Right atrium auricular region (tissue), 2 donors: ENCODE measurements around the gene JMJD7. TPM values are rescaled to one million over a fixed set of nuclear protein-coding genes. Genes with fewer than 3 reads are reported as not detected.
A peak's percentile ranks its signal among the peaks of the same experiment; 100 is the strongest.

Experiments
- DNase-seq: peaks from one replicate; pipeline ENCODE4 v3.0.0-alpha.2; 2019; ENCODE audit warnings: low spot score
- H3K27ac ChIP-seq, 2 donors: fragments of 200-600 bp; sonication (generic); 1 replicate in 1 of 2; 2 replicates in 1 of 2; pipeline ENCODE4 v1.5.1; 2016 to 2019
- H3K27me3 ChIP-seq, 2 donors: fragments of 200-600 bp; sonication (generic); one replicate each; pipeline versions ENCODE4 v1.5.1 to v1.6.0; 2017 to 2019
- H3K36me3 ChIP-seq: fragments of 200-600 bp; sonication (generic); one replicate; pipeline ENCODE4 v1.5.1; 2016
- H3K4me1 ChIP-seq, 2 donors: fragments of 200-600 bp; sonication (generic); one replicate each; pipeline versions ENCODE4 v1.5.1 to v1.6.0; 2017 to 2019
- H3K4me3 ChIP-seq, 2 donors: fragments of 200-600 bp; sonication (generic); 1 replicate in 1 of 2; 2 replicates in 1 of 2; pipeline ENCODE4 v1.5.1; 2017 to 2019; ENCODE audit warnings: mild to moderate bottlenecking in 1 of 2, moderate library complexity in 1 of 2
- H3K9me3 ChIP-seq, 2 donors: fragments of 200-600 bp; sonication (generic); one replicate each; pipeline ENCODE4 v1.5.1; 2019
- total RNA-seq, 2 donors: library from RNA; depleted of rRNA; stranded (reverse); fragments of >200 nt; gene quantifications; one replicate each; pipeline ENCODE4 v1.1.0, GENCODE V29; 2016
- TF ChIP-seq, protein P1 (sequence below), 2 donors: fragments of 200-600 bp; sonication (generic); IDR thresholded peaks; one replicate each; pipeline ENCODE4 v1.5.1; 2019; ENCODE audit warnings: antibody characterized with exemption in 2 of 2

Gene JMJD7
- total RNA-seq = 10 to 100 TPM in 1 of 2 donors, 1 to 10 TPM in 1; 6.4 to 11.7 TPM

DNA sequence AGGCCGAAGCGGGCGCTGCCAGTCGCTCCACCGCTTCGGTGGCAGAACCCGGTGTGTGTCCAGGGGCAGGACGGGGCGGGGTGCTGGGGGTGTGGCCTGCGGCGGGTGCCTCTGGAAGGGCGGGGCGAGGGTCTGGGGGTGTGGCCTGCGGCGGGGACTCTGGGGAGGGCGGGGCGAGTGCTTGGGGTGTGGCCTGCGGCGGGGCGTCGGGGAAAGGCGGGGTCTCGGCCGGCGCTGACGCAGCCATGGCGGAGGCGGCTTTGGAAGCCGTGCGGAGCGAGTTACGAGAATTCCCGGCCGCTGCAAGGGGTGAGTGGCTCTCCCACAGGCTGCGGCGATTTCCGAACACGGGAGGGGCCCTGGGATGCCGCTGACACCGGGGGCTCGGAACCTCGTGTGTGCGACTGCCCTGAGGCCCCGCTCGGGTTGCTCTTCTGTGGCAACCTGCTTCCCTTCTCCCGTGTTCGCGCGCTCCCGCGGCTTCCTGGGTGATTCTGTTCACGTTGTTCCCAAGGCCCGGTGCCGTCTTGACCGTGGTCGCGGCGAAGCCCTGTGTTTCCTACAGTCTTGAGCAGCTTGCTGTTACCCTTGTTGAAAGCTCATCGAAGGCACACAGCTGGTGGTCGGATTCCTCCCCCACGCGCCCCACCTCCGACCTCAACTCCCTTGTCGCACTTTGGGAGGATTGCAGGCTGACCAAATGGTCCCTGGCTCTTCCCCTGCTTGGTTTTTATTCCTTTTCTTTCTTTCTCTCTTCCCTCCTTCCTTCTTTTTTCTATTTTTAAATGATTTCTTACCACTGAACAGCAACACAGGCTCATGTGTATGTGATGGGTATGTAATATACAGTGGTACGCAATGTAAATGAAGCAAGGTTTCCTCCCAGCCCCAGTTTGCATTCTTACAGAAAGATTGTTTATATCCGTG is at the start of gene JMJD7:
JMJD7 (plus strand) TSS at position 213 of the 927 bp plus-strand sequence; CDS start at position 246, 33 bp downstream.
- peaks cover 0 to 27% of the 10 kb centered on the region in 2 donors for H3K4me1 ChIP-seq
- peaks cover 21% of the 10 kb centered on the region for H3K36me3 ChIP-seq
- peak within 1 kb of the TSS; percentile 82 to 93 for H3K4me3 ChIP-seq
- peak within 1 kb of the TSS; percentile 88 to 93 for H3K27ac ChIP-seq
- TF ChIP-seq, protein P1, sequence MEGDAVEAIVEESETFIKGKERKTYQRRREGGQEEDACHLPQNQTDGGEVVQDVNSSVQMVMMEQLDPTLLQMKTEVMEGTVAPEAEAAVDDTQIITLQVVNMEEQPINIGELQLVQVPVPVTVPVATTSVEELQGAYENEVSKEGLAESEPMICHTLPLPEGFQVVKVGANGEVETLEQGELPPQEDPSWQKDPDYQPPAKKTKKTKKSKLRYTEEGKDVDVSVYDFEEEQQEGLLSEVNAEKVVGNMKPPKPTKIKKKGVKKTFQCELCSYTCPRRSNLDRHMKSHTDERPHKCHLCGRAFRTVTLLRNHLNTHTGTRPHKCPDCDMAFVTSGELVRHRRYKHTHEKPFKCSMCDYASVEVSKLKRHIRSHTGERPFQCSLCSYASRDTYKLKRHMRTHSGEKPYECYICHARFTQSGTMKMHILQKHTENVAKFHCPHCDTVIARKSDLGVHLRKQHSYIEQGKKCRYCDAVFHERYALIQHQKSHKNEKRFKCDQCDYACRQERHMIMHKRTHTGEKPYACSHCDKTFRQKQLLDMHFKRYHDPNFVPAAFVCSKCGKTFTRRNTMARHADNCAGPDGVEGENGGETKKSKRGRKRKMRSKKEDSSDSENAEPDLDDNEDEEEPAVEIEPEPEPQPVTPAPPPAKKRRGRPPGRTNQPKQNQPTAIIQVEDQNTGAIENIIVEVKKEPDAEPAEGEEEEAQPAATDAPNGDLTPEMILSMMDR (IDR thresholded peaks at IDR 0.05) = no peak
- no peaks in the 10 kb centered on the region for H3K27me3 ChIP-seq
- peak; percentile 89 for DNase-seq
- H3K9me3 ChIP-seq = no peaks in the 10 kb centered on the region

DNA sequence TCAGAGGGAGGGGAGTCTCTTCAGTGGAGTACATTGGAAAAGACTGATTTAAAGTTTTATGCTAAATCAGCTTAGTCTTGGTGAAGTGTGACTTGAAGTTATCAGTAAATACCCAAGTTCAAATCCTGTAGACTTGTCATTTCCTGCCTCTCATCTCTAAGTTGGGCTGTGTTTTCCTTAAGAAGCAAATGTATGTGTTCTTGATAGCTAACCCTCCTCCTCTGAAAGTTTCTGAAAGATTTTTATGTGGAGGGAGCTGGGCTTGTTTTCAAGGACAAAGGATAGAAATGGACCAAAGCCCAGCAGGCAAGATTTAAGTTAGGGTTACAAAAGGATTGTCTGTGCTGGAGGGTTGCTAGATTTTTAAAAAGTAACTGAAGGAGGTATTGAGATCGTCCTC is 49.4 kb upstream of the JMJD7 start:
- DNase-seq = no peak
- H3K27me3 ChIP-seq = no peaks in the 10 kb centered on the region
- no peaks in the 10 kb centered on the region for H3K9me3 ChIP-seq
- H3K36me3 ChIP-seq = no peaks in the 10 kb centered on the region
- peak overlapping the region in 1 of 2 donors; percentile 18 for H3K27ac ChIP-seq
- TF ChIP-seq, protein P1 (IDR thresholded peaks at IDR 0.05) = no peak
- H3K4me1 ChIP-seq = peaks cover 4 to 43% of the 10 kb centered on the region in 2 donors
- H3K4me3 ChIP-seq = no peak overlapping the region

DNA sequence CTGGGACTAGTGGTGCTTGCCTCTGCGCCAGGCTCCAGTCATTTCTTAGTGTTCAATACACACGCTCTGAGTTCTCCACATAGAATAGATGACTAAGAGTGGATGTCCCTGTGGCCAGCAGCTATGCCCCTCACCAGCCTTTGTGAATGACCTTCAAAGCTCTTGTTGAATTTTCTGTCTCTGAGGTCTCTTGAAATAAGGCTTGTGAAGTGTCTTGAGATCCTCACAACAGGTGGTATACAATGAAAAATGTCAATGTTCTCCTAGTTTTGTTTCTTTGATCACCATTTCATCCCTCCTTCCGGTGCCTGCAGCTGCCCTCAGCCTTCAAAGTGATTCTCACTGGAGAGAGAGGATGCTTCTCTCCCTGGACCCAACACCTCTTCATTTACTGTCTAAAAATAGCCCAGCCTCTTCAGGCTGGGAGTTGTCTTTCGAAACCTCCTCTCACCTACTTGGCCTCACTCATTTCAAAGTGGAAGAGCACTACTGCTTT is 48.2 kb upstream of the JMJD7 start:
- no peak for DNase-seq
- peaks cover 4 to 37% of the 10 kb centered on the region in 2 donors for H3K4me1 ChIP-seq
- no peaks in the 10 kb centered on the region for H3K36me3 ChIP-seq
- peak overlapping the region; percentile 47 to 53 for H3K27ac ChIP-seq
- H3K27me3 ChIP-seq = no peaks in the 10 kb centered on the region
- TF ChIP-seq, protein P1 (IDR thresholded peaks at IDR 0.05) = no peak
- H3K9me3 ChIP-seq = no peaks in the 10 kb centered on the region
- H3K4me3 ChIP-seq = no peak overlapping the region

DNA sequence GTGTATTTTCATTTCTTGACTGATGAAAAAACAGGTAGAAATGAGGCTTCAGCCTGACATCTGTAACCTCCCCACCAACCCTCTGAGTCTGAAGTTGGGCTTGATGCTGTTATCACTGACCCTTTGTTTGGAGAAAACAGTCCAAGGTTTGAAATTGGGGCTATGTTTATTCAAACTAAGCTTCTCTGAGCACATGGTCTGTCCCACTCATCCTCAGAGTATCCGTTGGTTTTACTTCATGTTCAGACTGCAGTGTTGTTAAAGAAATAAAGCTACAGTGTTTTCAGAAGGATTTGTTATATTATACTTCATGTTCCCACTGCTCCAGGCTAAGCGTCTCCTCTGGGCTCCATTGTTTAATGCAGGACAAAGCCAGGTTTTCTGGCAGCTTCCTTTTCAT is 47.6 kb upstream of the JMJD7 start:
- H3K4me3 ChIP-seq = no peak overlapping the region
- peak overlapping the region in 1 of 2 donors; percentile 53 for H3K27ac ChIP-seq
- H3K36me3 ChIP-seq = no peaks in the 10 kb centered on the region
- TF ChIP-seq, protein P1 (IDR thresholded peaks at IDR 0.05) = no peak
- no peaks in the 10 kb centered on the region for H3K9me3 ChIP-seq
- peaks cover 1 to 32% of the 10 kb centered on the region in 2 donors for H3K4me1 ChIP-seq
- H3K27me3 ChIP-seq = no peaks in the 10 kb centered on the region
- no peak for DNase-seq

DNA sequence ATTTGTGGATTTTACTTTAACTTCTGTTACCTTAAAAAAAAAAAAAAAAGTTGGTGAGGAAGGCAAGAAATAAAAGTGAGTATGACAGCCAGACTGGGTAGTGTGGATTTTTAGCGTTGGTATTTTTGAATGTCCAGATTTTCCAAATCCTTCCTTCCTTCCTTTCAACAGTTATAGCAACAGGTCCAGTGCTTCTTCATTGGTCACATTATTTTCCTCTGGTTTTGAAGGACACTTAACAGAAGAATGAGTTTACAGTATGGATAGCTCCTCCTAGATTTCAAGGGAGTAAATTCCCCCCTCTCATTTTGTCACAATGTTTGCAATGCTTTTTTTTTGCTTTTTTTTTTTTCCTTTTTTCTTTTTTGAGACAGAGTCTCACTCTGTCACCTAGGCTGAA is 47.2 kb upstream of the JMJD7 start:
- Histone ChIP-seq H3K4me1 (peaks cover 0 to 27% of the 10 kb centered on the region in 2 donors), H3K27me3 (no peaks in the 10 kb centered on the region), H3K9me3 (no peaks in the 10 kb centered on the region), H3K36me3 (no peaks in the 10 kb centered on the region), H3K27ac (peak overlapping the region in 1 of 2 donors; percentile 53), H3K4me3 (no peak overlapping the region)
- no peak for DNase-seq
- TF ChIP-seq, protein P1 (IDR thresholded peaks at IDR 0.05) = no peak
